ENCODE measurements around the gene OBP2A.
"Not testable (repeated sequence)": the region's sequence is repeated elsewhere in the genome, so short reads cannot be mapped to it uniquely, and the experiment has no call there.

Gene OBP2A

GRCh38 chr9:135545646-135546176 lies at the start of gene OBP2A:
Gene OBP2A, plus strand, starts transcription at chr9:135546126. Its CDS starts 55 bp downstream, at chr9:135546181.
- DNase-seq, result not testable (repeated sequence)

GRCh38 chr9:135498381-135499126 lies 47.4 kb upstream of the OBP2A start:
- no peak for DNase-seq

- DNase-seq, result peak; percentile 68
These were observed 46.4 kb upstream of the OBP2A start for GRCh38 chr9:135499326-135500070.

- no peak for DNase-seq
These were observed 45.8 kb upstream of the OBP2A start for GRCh38 chr9:135500071-135500524.

GRCh38 chr9:135500525-135501260 lies 45.2 kb upstream of the OBP2A start, which contains the start of gene MRPS2:
Gene MRPS2, plus strand, starts transcription at chr9:135500682. Its CDS starts 29 bp downstream, at chr9:135500711.
- DNase-seq, result peak; percentile 89

GRCh38 chr9:135501261-135502167 lies 44.4 kb upstream of the OBP2A start:
- DNase-seq, result no peak

GRCh38 chr9:135502168-135502872 lies 43.6 kb upstream of the OBP2A start:
- no peak for DNase-seq

GRCh38 chr9:135502873-135503321 lies 43.0 kb upstream of the OBP2A start:
- no peak for DNase-seq

GRCh38 chr9:135503371-135504261 lies 42.3 kb upstream of the OBP2A start:
- DNase-seq, result no peak

- no peak for DNase-seq
These were observed 41.4 kb upstream of the OBP2A start for GRCh38 chr9:135504262-135505243.

- no peak for DNase-seq
These were observed 40.3 kb upstream of the OBP2A start for GRCh38 chr9:135505406-135506187.

GRCh38 chr9:135506327-135507103 lies 39.4 kb upstream of the OBP2A start:
- no peak for DNase-seq

- DNase-seq, result no peak
These were observed 38.6 kb upstream of the OBP2A start for GRCh38 chr9:135507104-135508035.

GRCh38 chr9:135508211-135508820 lies 37.6 kb upstream of the OBP2A start:
- DNase-seq, result no peak

GRCh38 chr9:135509458-135509857 lies 36.5 kb upstream of the OBP2A start:
- DNase-seq, result no peak

GRCh38 chr9:135512241-135512603 lies 33.7 kb upstream of the OBP2A start:
- DNase-seq, result no peak
